GM18868 (cell line): ENCODE results near the gene RAB26.
"Not testable (repeated sequence)": the region's sequence is repeated elsewhere in the genome, so short reads cannot be mapped to it uniquely, and the experiment has no call there.

ENCODE experiments used
- ATAC-seq: cut with Tn5 transposase; IDR thresholded peaks from one replicate; pipeline ENCODE4 v1.9.1; 2021; ENCODE audit warnings: mild to moderate bottlenecking, moderate library complexity; ENCODE audit not compliant: unreplicated experiment

RAB26 gene

DNA sequence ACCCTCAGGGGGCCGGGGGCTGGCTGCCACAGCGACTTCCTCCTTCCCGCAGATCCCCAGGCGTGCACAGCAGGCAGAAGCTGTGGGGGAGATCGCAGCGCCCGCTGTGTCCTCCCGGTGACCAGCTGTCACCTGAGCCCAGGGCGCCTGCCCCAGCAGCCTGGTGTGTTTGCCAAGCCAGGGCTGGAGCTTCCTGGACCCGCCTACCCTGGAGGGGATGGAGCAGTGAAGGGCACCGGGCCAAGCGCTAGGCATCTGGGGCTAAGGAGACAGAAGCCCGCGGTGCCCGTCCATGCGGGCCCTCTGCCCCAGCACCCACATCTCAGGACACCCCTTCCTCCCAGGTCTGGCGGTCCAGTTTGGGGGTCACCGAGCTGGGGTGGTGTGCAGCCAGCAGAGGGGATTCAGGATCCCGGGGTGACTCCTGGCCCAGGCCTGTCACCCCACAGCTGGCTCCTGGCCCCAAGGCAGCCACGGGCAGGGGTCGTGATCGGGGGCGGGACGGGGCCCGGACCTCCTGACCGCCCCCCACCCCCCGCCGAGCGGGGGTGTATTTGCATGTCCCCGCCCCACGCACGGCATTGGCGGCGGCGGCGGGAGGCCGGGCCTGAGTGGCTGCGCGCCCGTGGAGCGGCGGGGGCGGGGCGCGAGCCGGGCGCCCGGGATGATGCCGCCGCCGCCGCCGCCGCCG lies at the start of gene RAB26:
Gene RAB26 (plus strand): TSS at position 645 of the 691 bp plus-strand sequence. CDS start 159 bp downstream, outside the sequence.
- no peak for ATAC-seq

DNA sequence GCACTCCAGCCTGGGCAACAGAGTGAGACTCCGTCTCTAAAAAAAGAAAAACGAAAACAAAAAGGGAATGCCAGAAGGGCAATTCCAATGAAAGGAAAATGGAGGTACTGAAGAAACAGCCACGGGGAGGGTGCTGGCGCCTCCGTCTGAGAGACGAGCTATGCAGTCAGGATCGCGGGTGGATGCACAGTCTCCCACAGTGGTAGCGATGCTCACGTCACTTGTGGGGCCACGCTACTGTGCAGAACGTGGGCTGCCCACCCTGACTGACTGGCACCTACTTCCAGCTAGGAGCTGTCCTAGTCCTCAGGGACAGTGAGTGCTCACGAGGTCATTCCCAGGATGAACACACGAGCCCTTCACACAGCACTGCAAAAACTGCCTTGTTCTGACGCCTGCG lies 46.8 kb upstream of the RAB26 start:
- ATAC-seq: not testable (repeated sequence)

DNA sequence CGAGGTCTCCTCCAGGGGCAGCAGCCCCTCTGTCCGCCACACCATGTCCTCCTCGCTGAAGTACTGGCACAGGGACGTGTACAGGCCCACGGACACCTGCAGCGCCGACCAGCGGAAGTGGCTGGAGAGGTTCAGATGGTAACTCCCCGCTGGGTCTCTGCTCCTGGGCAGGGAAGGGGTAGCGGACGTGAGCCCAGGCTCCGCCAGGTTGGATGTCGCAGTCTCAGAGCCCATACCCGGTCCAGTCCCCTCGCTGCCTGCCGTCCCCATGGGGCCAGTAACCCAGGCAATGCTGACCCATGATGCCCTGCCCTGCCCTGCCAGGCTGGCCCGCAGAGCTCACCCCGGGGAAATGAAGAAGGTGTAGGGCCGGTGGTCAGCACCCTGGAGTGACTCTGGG lies 46.0 kb upstream of the RAB26 start:
- no peak for ATAC-seq

DNA sequence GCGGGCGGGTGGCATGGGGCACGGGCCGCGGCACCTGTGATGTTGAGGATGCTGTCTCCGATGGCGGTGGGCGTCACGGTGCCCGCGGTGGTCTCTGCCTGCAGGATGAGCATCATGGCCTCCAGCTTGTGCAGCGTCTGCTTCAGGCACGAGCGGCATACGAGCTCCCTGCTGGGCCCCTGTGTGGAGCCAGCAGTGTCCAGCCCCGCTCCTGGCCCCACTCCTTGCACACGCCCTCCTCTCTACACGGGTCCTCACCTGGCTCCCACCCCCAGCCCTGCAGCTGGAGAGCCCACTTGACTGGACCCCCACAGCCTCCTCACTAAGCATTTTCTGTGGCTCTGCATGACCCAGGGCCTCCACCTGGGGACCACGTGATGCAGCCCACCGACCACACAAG lies 44.0 kb upstream of the RAB26 start:
- not testable (repeated sequence) for ATAC-seq

DNA sequence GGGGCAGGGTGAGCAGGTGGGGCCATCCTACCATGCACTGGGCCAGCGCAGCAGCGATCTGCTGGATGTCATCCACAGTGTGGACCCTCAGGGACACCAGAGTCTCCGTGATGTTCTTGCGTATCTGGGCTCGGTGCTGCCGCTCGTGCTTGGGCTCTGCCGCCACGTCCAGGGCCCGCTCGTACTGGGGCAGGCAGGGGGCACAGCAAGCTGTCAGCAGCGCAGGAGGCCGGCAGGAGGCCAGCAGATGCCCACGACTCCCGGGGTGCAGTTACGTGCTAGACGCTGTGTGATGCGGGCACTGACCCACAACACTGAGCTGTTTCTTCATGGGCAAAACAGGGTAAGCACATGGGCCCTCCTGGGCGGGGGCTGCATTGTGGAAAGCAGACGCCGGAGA lies 43.1 kb upstream of the RAB26 start:
- not testable (repeated sequence) for ATAC-seq

GRCh38 chr16:2105769-2106168 lies 42.7 kb upstream of the RAB26 start:
- ATAC-seq: not testable (repeated sequence)

DNA sequence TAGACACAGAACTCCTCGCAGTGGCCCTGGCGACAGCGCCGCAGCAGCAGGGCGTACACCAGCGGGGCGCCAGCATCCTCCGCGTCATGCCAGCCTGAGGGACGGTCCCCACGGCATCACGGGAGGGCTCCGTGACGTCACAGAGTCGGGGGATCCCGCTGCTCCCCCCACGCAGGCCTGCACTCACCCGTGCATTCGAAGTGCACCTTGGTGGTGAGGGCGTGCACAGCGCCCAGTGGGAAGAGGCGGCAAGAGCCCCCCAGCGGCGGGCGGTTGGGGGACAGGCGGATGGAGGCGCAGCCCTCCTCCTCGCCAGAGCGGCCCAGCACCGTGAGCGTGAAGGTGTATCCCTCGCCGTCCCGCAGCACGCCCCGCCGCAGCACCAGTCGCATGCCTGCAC lies 42.2 kb upstream of the RAB26 start:
- not testable (repeated sequence) for ATAC-seq

GRCh38 chr16:2107121-2107790 lies 41.2 kb upstream of the RAB26 start:
- ATAC-seq: not testable (repeated sequence)

DNA sequence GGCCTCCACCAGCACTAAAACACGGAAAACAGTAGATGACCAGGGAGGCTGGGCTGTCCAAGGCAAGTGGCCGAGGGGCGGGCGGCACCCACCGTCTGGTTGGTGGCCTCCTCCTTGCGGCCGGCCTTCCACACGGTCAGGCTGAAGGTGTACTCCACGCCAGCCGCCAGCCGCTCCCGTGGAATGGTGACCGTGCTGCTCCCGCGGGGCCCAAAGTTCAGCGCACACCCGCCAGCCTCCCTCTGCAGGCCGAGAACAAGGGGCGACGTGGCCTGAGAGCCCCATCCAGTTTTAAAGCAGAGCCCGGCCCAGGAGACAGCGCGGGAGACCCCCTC lies 40.7 kb upstream of the RAB26 start:
- not testable (repeated sequence) for ATAC-seq

DNA sequence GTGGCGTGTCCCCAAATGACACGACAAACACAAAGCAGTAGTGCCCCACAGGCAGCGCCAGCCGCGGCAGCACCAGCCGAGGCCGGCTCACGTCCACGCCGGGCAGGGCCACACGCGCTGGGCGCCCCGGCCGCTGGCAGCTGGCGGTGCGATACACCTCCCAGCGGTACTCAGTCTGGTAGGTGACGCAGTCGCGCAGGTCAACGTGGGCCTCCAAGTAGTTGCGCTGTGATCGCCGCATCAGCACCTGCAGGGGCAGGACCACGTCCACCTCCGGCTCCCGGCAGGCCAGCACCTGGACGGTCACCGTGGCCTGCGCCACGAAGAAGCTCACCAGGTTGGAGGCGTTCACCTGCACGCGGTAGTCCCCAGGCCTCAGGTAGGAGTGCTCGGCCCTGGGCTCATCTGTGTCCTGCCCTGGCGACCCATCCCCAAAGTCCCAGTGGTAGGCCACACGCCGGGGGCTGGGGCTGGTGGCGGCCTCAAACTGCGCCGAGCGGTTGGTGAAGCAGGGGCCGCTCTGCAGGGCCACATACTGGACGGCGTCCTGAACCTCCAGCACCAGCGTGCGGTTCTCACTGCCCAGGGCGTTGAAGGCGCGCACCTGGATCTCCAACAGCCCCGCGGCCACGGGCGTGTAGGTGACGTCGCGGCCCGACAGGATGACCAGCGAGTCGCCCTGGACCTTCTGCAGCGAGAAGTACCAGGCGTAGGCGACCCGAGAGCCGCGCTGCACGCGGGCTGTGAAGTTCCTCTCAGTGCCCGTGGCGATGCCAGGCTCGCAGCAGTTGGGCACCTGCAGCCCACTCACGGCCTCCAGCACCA lies 39.8 kb upstream of the RAB26 start:
- not testable (repeated sequence) for ATAC-seq

DNA sequence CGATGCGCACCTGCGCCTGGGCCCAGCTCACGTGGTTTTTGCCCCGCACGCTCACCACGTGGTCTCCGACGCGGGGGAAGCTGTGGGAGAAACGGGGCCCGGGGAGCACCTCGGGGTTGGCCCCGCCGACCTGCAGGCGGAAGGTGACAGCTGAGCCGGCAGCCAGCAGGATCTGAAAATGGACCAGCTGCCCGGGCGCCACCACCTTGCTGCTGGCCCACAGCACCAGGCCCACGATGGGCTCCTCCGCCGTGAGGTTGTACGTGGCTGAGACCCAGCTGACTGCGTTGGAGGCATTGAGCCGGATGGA lies 39.2 kb upstream of the RAB26 start:
- not testable (repeated sequence) for ATAC-seq

DNA sequence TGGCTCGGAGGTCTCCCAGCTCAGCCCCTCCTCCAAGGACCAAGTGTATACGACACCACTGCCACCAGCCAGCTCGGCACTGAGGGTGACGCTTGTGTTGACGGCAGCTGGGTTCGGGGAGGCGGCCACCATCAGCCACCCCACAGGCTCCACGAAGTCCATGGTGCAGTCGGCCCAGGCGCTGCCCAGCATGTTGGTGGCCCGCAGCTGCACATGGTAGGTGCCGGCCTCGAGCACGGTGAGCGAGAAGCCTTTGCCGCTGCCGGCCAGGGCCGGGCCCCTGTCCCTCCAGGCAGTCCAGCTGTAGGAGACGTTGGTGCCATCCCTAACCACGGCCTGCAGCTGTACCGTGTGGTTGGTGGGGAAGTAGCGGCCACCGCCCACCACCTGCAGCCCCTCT lies 38.6 kb upstream of the RAB26 start:
- ATAC-seq: not testable (repeated sequence)

- ATAC-seq: not testable (repeated sequence)
Observed at GRCh38 chr16:2110332-2111008, 38.0 kb upstream of the RAB26 start.

- ATAC-seq: not testable (repeated sequence)
Observed at GRCh38 chr16:2111009-2111353, 37.4 kb upstream of the RAB26 start.

DNA sequence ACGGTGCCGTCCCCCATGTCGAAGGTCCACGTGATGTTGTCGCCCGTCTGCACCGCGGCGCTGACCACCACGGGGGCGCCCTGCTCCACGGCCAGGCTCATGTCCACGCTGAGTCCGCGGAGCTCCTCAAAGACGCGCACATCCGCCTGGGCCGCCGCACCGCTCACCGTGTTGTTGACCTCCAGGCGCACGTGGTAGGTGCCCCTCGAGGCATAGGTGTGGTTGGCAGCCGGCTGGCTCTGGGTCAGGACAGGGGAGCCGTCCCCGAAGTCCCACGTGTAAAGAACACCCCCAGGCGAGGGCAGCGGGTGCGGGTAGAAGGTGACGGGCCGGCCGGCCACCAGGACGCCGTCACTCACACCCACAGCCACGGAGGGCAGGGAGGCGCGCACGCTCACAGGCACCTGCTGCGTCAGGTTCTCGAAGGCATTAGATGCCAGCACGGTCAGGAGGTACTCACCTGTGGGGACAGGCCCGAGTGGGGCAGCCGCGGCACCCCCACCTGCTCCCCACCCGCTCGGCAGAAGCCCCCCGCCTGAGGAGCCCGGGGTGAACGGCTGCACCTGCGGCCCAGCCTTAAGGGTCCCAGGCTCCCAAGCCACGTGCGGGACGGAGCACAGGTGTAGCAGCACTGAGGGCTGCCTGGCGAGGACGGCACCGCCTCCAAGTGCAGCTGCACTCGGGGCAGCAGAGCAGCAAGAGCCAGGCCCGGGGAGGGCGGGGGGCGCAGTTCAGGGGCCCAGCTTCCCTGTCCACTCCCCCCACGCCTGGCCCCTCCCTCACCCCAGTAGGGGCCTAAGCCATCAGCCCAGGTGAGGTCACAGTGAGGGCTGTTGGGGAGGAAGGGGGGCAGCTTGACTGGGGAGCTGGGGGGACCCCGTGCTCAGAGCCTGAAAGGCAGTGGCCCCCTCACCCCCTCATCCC lies 36.8 kb upstream of the RAB26 start:
- not testable (repeated sequence) for ATAC-seq

DNA sequence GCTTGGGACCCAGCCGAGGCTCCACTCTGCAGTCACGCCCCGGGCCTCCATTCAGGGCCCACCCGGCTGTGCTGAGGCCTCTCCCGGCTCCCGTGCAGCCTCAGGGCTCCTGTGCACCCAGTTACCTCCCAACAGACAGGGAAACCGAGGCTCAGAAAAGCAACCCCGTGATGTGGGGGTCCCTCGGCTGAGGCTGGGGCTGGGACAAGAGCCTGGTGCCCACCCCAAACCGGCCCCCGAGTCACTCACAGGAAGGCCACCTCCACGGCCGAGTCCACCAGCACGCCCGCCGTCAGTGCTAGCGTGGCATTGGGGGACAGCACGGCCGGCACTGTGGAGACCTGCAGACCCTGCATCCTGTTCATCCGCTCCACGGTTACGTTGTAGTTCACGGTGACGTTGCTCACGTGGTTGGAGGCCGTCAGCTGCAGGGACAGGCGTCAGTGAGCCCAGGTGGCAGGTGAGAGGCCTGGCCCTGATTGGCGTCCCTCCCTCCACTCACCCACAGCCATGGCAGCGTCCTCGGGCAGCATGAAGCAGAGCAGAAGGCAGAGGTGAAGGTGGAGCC lies 35.8 kb upstream of the RAB26 start:
- not testable (repeated sequence) for ATAC-seq

- not testable (repeated sequence) for ATAC-seq
Observed at GRCh38 chr16:2114225-2114624, 34.2 kb upstream of the RAB26 start.

DNA sequence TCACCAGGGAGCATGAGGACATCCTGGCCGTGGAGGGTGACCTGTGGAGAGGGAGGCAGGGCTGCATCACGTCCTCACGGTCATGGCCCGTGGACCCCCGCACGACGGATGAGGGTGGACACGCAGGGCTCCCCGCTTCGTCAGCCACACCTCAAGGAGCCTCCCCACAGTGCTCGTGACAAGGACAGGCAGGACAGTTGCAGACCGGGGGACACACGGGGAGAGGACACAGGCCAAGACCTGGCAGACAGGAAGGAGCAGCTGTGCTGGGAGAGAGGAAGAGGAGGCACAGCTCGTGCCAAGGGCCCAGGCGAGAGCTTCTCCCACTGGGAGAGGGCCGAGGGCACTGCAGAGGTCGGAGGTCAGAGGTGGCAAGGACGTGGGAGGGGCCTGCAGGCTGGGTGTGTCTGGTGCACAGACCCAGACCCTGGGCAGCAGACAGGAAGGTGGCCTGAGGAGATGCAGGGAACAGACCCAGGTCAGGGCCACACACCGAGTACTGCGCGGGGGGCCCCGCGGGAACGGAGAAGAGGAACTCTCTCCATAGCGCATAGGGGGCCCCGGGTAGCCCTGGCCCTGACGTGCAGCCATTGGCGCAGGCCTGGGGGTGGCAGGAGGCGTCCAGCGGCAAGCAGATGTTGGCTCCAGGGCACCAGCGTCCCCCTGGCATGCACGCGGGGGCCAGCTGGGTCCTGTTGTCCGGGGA lies 33.4 kb upstream of the RAB26 start:
- ATAC-seq: not testable (repeated sequence)

DNA sequence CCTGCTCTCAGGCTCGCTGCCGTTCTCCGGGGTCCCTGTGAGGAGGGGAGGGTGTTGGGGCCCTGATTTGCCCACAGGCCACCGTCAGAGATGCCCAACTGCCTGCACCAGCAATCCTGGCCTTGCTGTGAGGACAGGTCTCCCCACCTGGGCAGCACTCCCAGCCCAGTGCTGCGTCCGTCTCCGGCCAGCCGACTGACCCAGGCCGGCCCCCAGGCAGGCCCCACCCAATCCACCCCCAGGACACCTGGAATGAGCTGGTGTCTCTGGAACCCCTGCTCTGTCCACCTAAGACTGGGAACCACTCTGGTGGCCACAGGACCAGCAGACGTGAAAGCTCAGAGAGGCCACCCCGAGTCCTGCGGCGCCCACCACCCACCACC lies 32.8 kb upstream of the RAB26 start:
- no peak for ATAC-seq
